ENCODE results near the gene ORAI3. TPM values are rescaled to one million over a fixed set of nuclear protein-coding genes. Genes with fewer than 3 reads are reported as not detected.

The ORAI3 gene
- total and polyA plus RNA-seq, 2 of the 13 experiments (the other 11 are each of a cell fraction or from before 2014, with no cell fraction given), result 11.4 to 32.0 TPM

DNA sequence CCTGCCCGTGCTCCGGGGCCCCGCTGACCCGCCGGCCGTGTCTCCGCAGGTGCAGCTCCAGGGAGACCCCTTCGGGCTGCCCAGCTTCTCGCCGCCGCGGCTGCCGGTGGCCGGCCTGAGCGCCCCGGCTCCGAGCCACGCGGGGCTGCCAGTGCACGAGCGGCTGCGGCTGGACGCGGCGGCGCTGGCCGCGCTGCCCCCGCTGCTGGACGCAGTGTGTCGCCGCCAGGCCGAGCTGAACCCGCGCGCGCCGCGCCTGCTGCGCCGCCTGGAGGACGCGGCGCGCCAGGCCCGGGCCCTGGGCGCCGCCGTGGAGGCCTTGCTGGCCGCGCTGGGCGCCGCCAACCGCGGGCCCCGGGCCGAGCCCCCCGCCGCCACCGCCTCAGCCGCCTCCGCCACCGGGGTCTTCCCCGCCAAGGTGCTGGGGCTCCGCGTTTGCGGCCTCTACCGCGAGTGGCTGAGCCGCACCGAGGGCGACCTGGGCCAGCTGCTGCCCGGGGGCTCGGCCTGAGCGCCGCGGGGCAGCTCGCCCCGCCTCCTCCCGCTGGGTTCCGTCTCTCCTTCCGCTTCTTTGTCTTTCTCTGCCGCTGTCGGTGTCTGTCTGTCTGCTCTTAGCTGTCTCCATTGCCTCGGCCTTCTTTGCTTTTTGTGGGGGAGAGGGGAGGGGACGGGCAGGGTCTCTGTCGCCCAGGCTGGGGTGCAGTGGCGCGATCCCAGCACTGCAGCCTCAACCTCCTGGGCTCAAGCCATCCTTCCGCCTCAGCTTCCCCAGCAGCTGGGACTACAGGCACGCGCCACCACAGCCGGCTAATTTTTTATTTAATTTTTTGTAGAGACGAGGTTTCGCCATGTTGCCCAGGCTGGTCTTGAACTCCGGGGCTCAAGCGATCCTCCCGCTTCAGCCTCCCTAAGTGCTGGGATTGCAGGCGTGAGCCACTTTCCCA lies 46.6 kb upstream of the ORAI3 start (continued):
- TF ChIP-seq, protein P1, sequence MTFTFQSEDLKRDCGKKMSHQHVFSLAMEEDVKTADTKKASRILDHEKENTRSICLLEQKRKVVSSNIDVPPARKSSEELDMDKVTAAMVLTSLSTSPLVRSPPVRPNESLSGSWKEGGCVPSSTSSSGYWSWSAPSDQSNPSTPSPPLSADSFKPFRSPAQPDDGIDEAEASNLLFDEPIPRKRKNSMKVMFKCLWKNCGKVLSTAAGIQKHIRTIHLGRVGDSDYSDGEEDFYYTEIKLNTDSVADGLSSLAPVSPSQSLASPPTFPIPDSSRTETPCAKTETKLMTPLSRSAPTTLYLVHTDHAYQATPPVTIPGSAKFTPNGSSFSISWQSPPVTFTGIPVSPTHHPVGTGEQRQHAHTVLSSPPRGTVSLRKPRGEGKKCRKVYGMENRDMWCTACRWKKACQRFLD (CRISPR knock-in tag; IDR thresholded peaks at IDR 0.05; ENCODE audit: borderline replicate concordance), result no peak
- TF ChIP-seq SRY (CRISPR knock-in tag; IDR thresholded peaks at IDR 0.05) (0 out of 2 replicates have a peak, but pooled peaks have one; percentile 20), MED13 (CRISPR knock-in tag; IDR thresholded peaks at IDR 0.05) (no peak), ZNF180 (CRISPR knock-in tag; IDR thresholded peaks at IDR 0.05; ENCODE audit: borderline replicate concordance, low read depth) (no peak), PHF20 (CRISPR knock-in tag; IDR thresholded peaks at IDR 0.05) (0 out of 2 replicates have a peak, but pooled peaks have one; percentile 38), CERS6 (CRISPR knock-in tag; IDR thresholded peaks at IDR 0.05) (no peak), ZNF235 (CRISPR knock-in tag; IDR thresholded peaks at IDR 0.05; ENCODE audit: borderline replicate concordance) (no peak), POLR2AphosphoS2 (IDR thresholded peaks at IDR 0.05; ENCODE audit: low read depth, low read length) (no peak), RFX3 (CRISPR knock-in tag; IDR thresholded peaks at IDR 0.05) (no peak), ZFP37 (CRISPR knock-in tag; IDR thresholded peaks at IDR 0.05; ENCODE audit: borderline replicate concordance) (no peak), E2F5 (CRISPR knock-in tag; conservative IDR thresholded peaks at IDR 0.05) (peak; percentile 31; the same call in 1 of the 2 replicates), DMAP1 (CRISPR knock-in tag; IDR thresholded peaks at IDR 0.05) (0 out of 2 replicates have a peak, but pooled peaks have one; percentile 36), NR3C1 (CRISPR knock-in tag; IDR thresholded peaks at IDR 0.05) (no peak), ZNF614 (CRISPR knock-in tag; IDR thresholded peaks at IDR 0.05; ENCODE audit: borderline replicate concordance) (peak; percentile 16; the same call in 1 of the 2 replicates), KLF9 (CRISPR knock-in tag; IDR thresholded peaks at IDR 0.05; ENCODE audit: low read depth) (no peak), BHLHE40 (IDR thresholded peaks at IDR 0.05; ENCODE audit: low read length) (peak; percentile 34; the same call in 1 of the 2 replicates), HMGA1 (CRISPR knock-in tag; conservative IDR thresholded peaks at IDR 0.05) (no peak), ZNF652 (CRISPR knock-in tag; IDR thresholded peaks at IDR 0.05; ENCODE audit: borderline replicate concordance, low read depth) (no peak), BRD4 (CRISPR knock-in tag; IDR thresholded peaks at IDR 0.05) (peak; percentile 71; the same call in 1 of the 2 replicates), RARG (CRISPR knock-in tag; IDR thresholded peaks at IDR 0.05; ENCODE audit: low read depth) (no peak), CCDC6 (CRISPR knock-in tag; IDR thresholded peaks at IDR 0.05) (peak; percentile 62; the same call in 1 of the 2 replicates), ZNF350 (CRISPR knock-in tag; IDR thresholded peaks at IDR 0.05; ENCODE audit: borderline replicate concordance, low read depth) (no peak), YEATS4 (CRISPR knock-in tag; IDR thresholded peaks at IDR 0.05; ENCODE audit: borderline replicate concordance) (peak; percentile 47; the same call in 1 of the 2 replicates), SP4 (CRISPR knock-in tag; IDR thresholded peaks at IDR 0.05) (0 out of 2 replicates have a peak, but pooled peaks have one; percentile 60), ZNF577 (CRISPR knock-in tag; IDR thresholded peaks at IDR 0.05; ENCODE audit: borderline replicate concordance, low read depth) (no peak), TCF12 (IDR thresholded peaks at IDR 0.05) (no peak), TCF12 (CRISPR knock-in tag; IDR thresholded peaks at IDR 0.05) (no peak)
